Gastrocnemius medialis (tissue), 4 donors: ENCODE measurements around the gene RHOB.

ENCODE experiments used
- POLR2A ChIP-seq, 2 donors: fragments of 450-650 bp; IDR thresholded peaks; one replicate each; pipeline ENCODE4 v1.6.1; 2017; ENCODE audit warnings: antibody characterized with exemption in 2 of 2, mild to moderate bottlenecking in 2 of 2, moderate library complexity in 2 of 2
- TF ChIP-seq, protein P1 (sequence below), 5 experiments: fragments of 450-650 bp in 3 of 5; fragments of 200-600 bp in 2 of 5; sonication (generic) in 2 of 5; IDR thresholded peaks in 4 of 5; conservative IDR thresholded peaks in 1 of 5; 1 replicate in 4 of 5; 2 replicates in 1 of 5; pipeline ENCODE4 v1.5.1; 2016 to 2019; ENCODE audit warnings: antibody characterized with exemption in 5 of 5, mild to moderate bottlenecking in 3 of 5, moderate library complexity in 3 of 5

DNA sequence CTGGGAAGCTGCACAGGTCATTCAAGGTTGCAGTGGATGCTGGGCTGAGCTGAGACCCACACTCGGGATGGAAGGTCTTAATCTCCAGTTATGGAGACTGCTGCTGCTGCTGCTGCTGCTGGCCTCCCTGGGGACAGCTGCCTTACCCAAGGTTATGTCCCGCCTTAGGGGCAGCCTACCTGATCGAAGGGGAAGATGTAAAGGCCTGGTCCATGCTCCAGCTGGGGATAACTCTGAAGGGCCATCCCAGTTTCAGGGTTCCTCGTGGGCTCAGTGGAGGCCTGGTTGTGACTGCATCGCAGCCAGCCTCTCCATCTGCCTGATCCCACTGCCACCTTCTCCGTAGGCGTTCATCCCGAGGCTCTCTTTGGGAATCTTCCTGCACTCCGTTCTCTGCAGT lies 33.0 kb downstream of the RHOB start:
- TF ChIP-seq, protein P1, sequence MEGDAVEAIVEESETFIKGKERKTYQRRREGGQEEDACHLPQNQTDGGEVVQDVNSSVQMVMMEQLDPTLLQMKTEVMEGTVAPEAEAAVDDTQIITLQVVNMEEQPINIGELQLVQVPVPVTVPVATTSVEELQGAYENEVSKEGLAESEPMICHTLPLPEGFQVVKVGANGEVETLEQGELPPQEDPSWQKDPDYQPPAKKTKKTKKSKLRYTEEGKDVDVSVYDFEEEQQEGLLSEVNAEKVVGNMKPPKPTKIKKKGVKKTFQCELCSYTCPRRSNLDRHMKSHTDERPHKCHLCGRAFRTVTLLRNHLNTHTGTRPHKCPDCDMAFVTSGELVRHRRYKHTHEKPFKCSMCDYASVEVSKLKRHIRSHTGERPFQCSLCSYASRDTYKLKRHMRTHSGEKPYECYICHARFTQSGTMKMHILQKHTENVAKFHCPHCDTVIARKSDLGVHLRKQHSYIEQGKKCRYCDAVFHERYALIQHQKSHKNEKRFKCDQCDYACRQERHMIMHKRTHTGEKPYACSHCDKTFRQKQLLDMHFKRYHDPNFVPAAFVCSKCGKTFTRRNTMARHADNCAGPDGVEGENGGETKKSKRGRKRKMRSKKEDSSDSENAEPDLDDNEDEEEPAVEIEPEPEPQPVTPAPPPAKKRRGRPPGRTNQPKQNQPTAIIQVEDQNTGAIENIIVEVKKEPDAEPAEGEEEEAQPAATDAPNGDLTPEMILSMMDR (IDR thresholded peaks at IDR 0.05 in 4 of 5, conservative IDR thresholded peaks at IDR 0.05 in 1 of 5): no peak
- TF ChIP-seq POLR2A (IDR thresholded peaks at IDR 0.05): no peak
